Liver (tissue), 9 donors: ENCODE measurements around the gene GINS2. TPM values are rescaled to one million over a fixed set of nuclear protein-coding genes. Genes with fewer than 3 reads are reported as not detected.

Experiments used
- DNase-seq: peaks from one replicate; pipeline ENCODE4 v3.0.0-alpha.2; 2017; ENCODE audit warnings: low spot score
- H3K27ac ChIP-seq, 2 donors: one replicate each; pipeline ENCODE4 v1.7.0; 2013; ENCODE audit warnings: inconsistent platforms in 2 of 2, low read length in 2 of 2, control low read depth in 1 of 2, low read depth in 1 of 2, mild to moderate bottlenecking in 1 of 2
- H3K27me3 ChIP-seq, 4 donors: one replicate each; pipeline versions ENCODE4 v1.6.1 to v1.7.0; 2013; ENCODE audit warnings: low read length in 3 of 4, inconsistent platforms in 1 of 4, mild to moderate bottlenecking in 1 of 4, moderate library complexity in 1 of 4; ENCODE audit not compliant: control insufficient read depth in 4 of 4, insufficient read depth in 4 of 4
- H3K36me3 ChIP-seq, 4 donors: one replicate each; pipeline versions ENCODE4 v1.6.1 to v1.7.0; 2013; ENCODE audit warnings: low read length in 3 of 4, mild to moderate bottlenecking in 3 of 4, low read depth in 1 of 4, moderate library complexity in 1 of 4; ENCODE audit not compliant: control insufficient read depth in 4 of 4, insufficient read depth in 3 of 4
- H3K4me1 ChIP-seq, 4 donors: one replicate each; pipeline versions ENCODE4 v1.6.1 to v1.7.0; 2013; ENCODE audit warnings: low read length in 3 of 4, mild to moderate bottlenecking in 3 of 4, moderate library complexity in 1 of 4; ENCODE audit not compliant: control insufficient read depth in 4 of 4, insufficient read depth in 4 of 4
- H3K4me3 ChIP-seq, 3 donors: one replicate each; pipeline versions ENCODE4 v1.6.1 to v1.7.0; 2013; ENCODE audit warnings: low read length in 3 of 3, control low read depth in 1 of 3, low read depth in 1 of 3, mild to moderate bottlenecking in 1 of 3
- H3K9ac ChIP-seq, 2 donors: one replicate each; pipeline ENCODE4 v1.7.0; 2013; ENCODE audit warnings: low read length in 2 of 2, mild to moderate bottlenecking in 2 of 2, moderate library complexity in 2 of 2, control low read depth in 1 of 2, low read depth in 1 of 2
- H3K9me3 ChIP-seq, 4 donors: one replicate each; pipeline versions ENCODE4 v1.6.1 to v1.7.0; 2013; ENCODE audit warnings: low read length in 3 of 4; ENCODE audit not compliant: control insufficient read depth in 4 of 4
- ATF3 ChIP-seq: IDR thresholded peaks from 2 replicates; pipeline ENCODE4 v1.6.1; 2016; ENCODE audit warnings: antibody characterized with exemption
- EGR1 ChIP-seq, 2 donors: IDR thresholded peaks; 2 replicates each; pipeline ENCODE4 v1.6.1; 2016 to 2018; ENCODE audit warnings: antibody characterized with exemption in 2 of 2, low read depth in 2 of 2
- FOXA1 ChIP-seq: IDR thresholded peaks from 2 replicates; pipeline ENCODE4 v1.6.1; 2016; ENCODE audit warnings: antibody characterized with exemption
- FOXA2 ChIP-seq: IDR thresholded peaks from 2 replicates; pipeline ENCODE4 v1.6.1; 2016; ENCODE audit warnings: antibody characterized with exemption
- GABPA ChIP-seq, 2 donors: IDR thresholded peaks in 1 of 2; conservative IDR thresholded peaks in 1 of 2; 2 replicates each; pipeline ENCODE4 v1.6.1; 2016; ENCODE audit warnings: antibody characterized with exemption in 2 of 2, mild to moderate bottlenecking in 1 of 2, moderate library complexity in 1 of 2
- HNF4A ChIP-seq, 2 donors: conservative IDR thresholded peaks; 2 replicates each; pipeline ENCODE4 v1.6.1; 2016; ENCODE audit warnings: antibody characterized with exemption in 2 of 2, mild to moderate bottlenecking in 2 of 2
- HNF4G ChIP-seq: IDR thresholded peaks from 2 replicates; pipeline ENCODE4 v1.6.1; 2016; ENCODE audit warnings: antibody characterized with exemption
- NR2F2 ChIP-seq: IDR thresholded peaks from 2 replicates; pipeline ENCODE4 v1.6.1; 2016; ENCODE audit warnings: antibody characterized with exemption
- RAD21 ChIP-seq, 2 donors: IDR thresholded peaks; 2 replicates each; pipeline ENCODE4 v1.6.1; 2016; ENCODE audit warnings: antibody characterized with exemption in 2 of 2, mild to moderate bottlenecking in 2 of 2
- REST ChIP-seq: IDR thresholded peaks from 2 replicates; pipeline ENCODE4 v1.6.1; 2016; ENCODE audit warnings: antibody characterized with exemption, mild to moderate bottlenecking
- SP1 ChIP-seq: IDR thresholded peaks from 2 replicates; pipeline ENCODE4 v1.6.1; 2018; ENCODE audit warnings: antibody characterized with exemption, mild to moderate bottlenecking
- TAF1 ChIP-seq: conservative IDR thresholded peaks from 2 replicates; pipeline ENCODE4 v1.6.1; 2016; ENCODE audit warnings: antibody characterized with exemption, mild to moderate bottlenecking
- YY1 ChIP-seq: IDR thresholded peaks from 2 replicates; pipeline ENCODE4 v1.6.1; 2016; ENCODE audit warnings: antibody characterized with exemption, mild to moderate bottlenecking
- WGBS: extraction: QIAGEN DNeasy Blood & Tissue Kit; methylation state at CpG from one replicate; pipeline ENCODE4 v1.1.7; 2013; 5-methylcytosine and 5-hydroxymethylcytosine counted together
- polyA plus RNA-seq, 2 donors: library from polyadenylated mRNA; stranded (reverse) in 1 of 2; unstranded in 1 of 2; fragments of 200-250 nt in 1 of 2; fragments of >200 nt in 1 of 2; fragmentation: Nextera tagmentation in 1 of 2; extraction: Ambion mirVana in 1 of 2; gene quantifications; one replicate each; pipeline versions ENCODE4 v1.2.1 to v1.2.3, GENCODE V29; 2013 to 2015
- total RNA-seq, 2 donors: library from RNA; depleted of rRNA; stranded (reverse); fragments of >200 nt; gene quantifications; one replicate each; pipeline ENCODE4 v1.2.3, GENCODE V29; 2014
- TF ChIP-seq, protein P1 (sequence below): IDR thresholded peaks from 2 replicates; pipeline ENCODE4 v1.6.1; 2016; ENCODE audit warnings: antibody characterized with exemption
- TF ChIP-seq, protein P2 (sequence below): fragments of 150-350 bp; IDR thresholded peaks from 2 replicates; pipeline ENCODE4 v1.5.1; 2017; ENCODE audit warnings: improper control_type of control experiment, low read depth, low read length; ENCODE audit not compliant: missing input control
- donor health status: healthy.
- donor health status: healthy.
- donor health status: healthy.
- donor health status: healthy.
- donor health status: healthy.

The GINS2 gene
- total and polyA plus RNA-seq, 4 donors = 0.17 to 9.3 (median 0.86) TPM

GRCh38 chr16:85662976-85663830, 25.6 kb downstream of the GINS2 start:
- Histone ChIP-seq H3K27ac (no peak overlapping the region), H3K9ac (no peak overlapping the region), H3K9me3 (no peaks in the 10 kb centered on the region), H3K27me3 (no peaks in the 10 kb centered on the region), H3K36me3 (peaks cover 35 to 91% (median 64%) of the 10 kb centered on the region in 4 donors), H3K4me1 (no peaks in the 10 kb centered on the region), H3K4me3 (no peak overlapping the region)
- WGBS = 96% methylated on average over 38 of the region's 38 CpGs
- no peak for DNase-seq
- TF ChIP-seq EGR1 (IDR thresholded peaks at IDR 0.05; ENCODE audit: low read depth in 2 of 2) (no peak), FOXA1 (no peak), RAD21 (IDR thresholded peaks at IDR 0.05) (no peak), HNF4G (no peak), SP1 (no peak), REST (no peak), NR2F2 (no peak)
- TF ChIP-seq, protein P1, sequence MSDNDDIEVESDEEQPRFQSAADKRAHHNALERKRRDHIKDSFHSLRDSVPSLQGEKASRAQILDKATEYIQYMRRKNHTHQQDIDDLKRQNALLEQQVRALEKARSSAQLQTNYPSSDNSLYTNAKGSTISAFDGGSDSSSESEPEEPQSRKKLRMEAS = no peak

GRCh38 chr16:85662482-85662812, 26.3 kb downstream of the GINS2 start:
- WGBS = 92% methylated on average over 3 of the region's 3 CpGs
- H3K9ac ChIP-seq = no peak overlapping the region

More at GRCh38 chr16:85662482-85662812, 26.3 kb downstream of the GINS2 start:
- Histone ChIP-seq H3K27ac (no peak overlapping the region), H3K4me1 (no peaks in the 10 kb centered on the region), H3K4me3 (no peak overlapping the region), H3K27me3 (no peaks in the 10 kb centered on the region), H3K9me3 (no peaks in the 10 kb centered on the region), H3K36me3 (peaks cover 32 to 91% (median 66%) of the 10 kb centered on the region in 4 donors)
- TF ChIP-seq FOXA2 (no peak), EGR1 (IDR thresholded peaks at IDR 0.05; ENCODE audit: low read depth in 2 of 2) (no peak), NR2F2 (no peak), YY1 (no peak), HNF4A (conservative IDR thresholded peaks at IDR 0.05) (no peak), TAF1 (no peak), REST (no peak), SP1 (no peak), HNF4G (no peak), ATF3 (no peak), GABPA (IDR thresholded peaks at IDR 0.05 in 1 of 2, conservative IDR thresholded peaks at IDR 0.05 in 1 of 2) (no peak), RAD21 (IDR thresholded peaks at IDR 0.05) (no peak)
- TF ChIP-seq, protein P2, sequence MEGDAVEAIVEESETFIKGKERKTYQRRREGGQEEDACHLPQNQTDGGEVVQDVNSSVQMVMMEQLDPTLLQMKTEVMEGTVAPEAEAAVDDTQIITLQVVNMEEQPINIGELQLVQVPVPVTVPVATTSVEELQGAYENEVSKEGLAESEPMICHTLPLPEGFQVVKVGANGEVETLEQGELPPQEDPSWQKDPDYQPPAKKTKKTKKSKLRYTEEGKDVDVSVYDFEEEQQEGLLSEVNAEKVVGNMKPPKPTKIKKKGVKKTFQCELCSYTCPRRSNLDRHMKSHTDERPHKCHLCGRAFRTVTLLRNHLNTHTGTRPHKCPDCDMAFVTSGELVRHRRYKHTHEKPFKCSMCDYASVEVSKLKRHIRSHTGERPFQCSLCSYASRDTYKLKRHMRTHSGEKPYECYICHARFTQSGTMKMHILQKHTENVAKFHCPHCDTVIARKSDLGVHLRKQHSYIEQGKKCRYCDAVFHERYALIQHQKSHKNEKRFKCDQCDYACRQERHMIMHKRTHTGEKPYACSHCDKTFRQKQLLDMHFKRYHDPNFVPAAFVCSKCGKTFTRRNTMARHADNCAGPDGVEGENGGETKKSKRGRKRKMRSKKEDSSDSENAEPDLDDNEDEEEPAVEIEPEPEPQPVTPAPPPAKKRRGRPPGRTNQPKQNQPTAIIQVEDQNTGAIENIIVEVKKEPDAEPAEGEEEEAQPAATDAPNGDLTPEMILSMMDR = no peak
- TF ChIP-seq, protein P1 = no peak
- no peak for DNase-seq
